COLO668 (cell line): ENCODE results near the gene CHAF1A.
A peak's percentile ranks its signal among the peaks of the same experiment; 100 is the strongest.

ENCODE experiments used
- DNase-seq: peaks from one replicate; lab custom pipeline; 2025; ENCODE audit not compliant: unreplicated experiment; lab: John Stamatoyannopoulos, UW

CHAF1A gene

DNA sequence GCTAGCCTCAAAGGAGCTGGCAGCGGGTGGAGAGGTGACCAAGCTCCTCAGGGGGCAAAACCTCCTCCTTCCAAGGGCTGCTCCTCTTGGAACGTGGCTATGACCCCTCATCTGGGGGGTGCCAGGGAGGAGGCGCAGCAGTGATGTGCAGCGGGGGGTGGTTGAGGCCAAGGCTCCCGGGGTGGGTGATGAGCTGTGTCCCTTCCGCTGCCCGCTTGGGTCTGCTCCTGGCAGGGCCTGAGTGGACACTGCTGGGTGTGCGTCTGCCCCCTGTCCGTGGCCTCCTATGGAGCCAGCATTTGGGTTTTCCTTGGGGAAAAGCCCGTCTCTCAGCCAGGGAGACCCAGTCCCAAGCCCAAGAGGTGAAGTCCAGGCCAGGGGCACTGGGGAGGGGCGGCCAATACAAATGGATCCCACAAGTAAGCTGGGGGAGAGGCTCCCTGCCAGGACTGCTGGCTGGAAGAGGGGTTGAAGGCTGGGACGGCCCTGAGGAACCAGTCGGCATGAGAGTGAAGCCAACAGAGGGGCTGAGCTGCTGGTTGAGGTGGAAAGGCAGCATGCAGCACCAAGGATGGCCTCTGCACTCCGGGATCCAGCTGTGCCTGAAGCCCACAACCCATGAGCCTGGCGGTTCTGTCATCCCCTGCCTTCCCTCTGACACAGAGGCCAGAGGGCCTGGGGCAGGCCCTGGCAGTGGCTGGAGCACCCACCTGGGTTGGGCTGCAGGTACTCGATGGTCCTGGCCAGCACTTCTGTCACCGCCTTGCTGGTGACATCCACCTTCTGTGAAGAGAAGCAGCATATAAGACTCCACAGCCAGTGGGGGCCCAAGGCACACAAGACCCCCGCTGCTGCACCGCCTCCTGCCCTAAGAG is 36.4 kb upstream of the CHAF1A start:
- no peak for DNase-seq

- DNase-seq: no peak
Observed at GRCh38 chr19:4366666-4367335, 35.6 kb upstream of the CHAF1A start.

- no peak for DNase-seq
Observed at GRCh38 chr19:4367336-4367723, 35.1 kb upstream of the CHAF1A start.

DNA sequence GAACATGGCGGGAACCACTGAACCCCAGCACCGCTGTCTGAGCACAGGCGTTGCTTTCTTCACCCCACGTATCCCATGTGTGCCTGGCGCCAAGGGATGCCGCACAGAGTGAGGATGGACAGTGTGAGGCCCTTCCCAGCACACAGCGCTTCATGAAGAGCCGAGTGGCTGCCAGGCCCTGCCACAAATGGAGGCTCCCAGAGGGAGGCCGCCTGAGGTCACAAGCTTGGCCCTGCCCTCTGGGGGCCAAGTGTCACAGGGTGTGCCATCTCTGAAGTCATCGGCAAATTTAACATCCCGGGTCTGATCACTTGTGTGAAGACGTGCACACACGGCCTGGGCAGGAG is 34.7 kb upstream of the CHAF1A start:
- no peak for DNase-seq

- no peak for DNase-seq
Observed at GRCh38 chr19:4368128-4368820, 34.2 kb upstream of the CHAF1A start.

GRCh38 chr19:4369109-4369887 is 33.1 kb upstream of the CHAF1A start:
- DNase-seq: peak; percentile 43

GRCh38 chr19:4369888-4370260 is 32.6 kb upstream of the CHAF1A start:
- DNase-seq: peak; percentile 30

DNA sequence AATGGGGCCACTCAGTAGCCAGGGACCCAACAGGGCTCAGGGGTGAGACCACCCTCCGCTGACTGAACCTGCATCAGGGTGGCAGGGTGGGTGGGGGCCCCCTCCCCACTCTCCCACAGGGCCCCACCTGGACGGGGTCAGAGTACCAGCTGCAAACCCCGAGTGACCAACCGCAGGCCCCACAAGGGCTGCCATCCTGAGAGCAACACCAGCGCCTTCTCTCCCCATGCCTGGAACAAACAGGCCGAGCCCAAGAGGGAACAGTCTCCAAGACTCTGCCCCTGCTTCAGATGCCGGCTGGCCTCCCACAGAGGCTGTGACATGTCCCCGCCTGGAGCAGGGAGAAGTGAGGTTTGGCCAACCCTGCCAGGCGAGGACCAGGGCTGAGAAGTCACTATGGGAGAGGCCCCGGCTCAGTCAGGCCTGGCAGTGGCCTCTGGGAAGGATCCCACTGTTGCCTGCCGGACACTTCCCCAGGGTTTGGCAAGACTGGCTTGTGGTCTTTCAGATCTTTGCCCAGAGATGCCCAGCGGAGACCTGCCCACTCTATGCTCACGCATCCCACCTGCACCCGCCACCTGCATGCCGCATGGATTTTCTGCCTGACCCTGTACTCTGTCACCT is 31.9 kb upstream of the CHAF1A start:
- no peak for DNase-seq

DNA sequence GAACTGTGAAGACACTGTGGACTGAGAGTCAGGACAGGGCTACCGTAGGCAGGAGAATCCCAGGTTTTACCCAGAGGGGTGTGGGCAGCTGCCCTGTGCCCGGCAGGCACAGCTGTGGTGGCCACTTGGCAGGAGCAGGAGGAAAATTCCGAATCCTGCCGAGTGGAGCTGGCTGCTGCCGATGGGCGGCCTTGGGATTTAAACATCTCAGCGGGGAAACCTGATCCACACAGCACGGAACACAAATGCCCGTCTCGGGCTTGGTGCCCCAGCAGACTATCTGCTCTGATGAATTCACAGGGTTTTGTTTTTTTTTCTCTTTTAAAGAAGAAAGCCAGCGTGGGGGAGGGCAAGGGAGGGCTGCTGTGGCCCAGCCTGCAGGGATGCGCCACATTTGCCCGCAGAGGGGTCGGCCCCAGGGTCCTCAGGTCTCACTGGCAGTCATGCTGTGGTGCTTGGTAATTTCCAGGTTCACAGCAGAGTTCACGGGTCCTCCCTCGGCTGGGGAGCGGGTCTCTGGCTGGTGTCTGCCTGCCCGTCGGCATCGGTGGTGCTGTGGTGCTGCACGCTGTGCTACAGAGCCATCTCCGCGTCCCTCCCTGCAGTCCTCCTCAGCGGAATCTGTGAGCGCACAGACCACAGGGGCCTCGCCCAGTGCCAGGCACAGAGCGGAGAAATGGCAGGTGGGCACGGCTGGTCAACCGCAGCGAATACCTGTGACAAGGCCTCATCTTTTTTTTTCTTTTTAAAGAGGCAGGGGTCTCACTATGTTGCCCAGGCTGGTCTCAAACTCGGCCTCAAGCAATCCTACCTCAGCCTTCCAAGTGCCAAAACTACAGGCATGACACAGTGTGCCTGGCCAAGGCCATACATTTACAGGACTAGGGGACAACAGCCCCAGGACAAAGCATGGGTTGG is 30.9 kb upstream of the CHAF1A start:
- no peak for DNase-seq

- DNase-seq: no peak
Observed at GRCh38 chr19:4372165-4373012, 30.1 kb upstream of the CHAF1A start.

GRCh38 chr19:4373013-4373367 is 29.4 kb upstream of the CHAF1A start:
- DNase-seq: no peak

DNA sequence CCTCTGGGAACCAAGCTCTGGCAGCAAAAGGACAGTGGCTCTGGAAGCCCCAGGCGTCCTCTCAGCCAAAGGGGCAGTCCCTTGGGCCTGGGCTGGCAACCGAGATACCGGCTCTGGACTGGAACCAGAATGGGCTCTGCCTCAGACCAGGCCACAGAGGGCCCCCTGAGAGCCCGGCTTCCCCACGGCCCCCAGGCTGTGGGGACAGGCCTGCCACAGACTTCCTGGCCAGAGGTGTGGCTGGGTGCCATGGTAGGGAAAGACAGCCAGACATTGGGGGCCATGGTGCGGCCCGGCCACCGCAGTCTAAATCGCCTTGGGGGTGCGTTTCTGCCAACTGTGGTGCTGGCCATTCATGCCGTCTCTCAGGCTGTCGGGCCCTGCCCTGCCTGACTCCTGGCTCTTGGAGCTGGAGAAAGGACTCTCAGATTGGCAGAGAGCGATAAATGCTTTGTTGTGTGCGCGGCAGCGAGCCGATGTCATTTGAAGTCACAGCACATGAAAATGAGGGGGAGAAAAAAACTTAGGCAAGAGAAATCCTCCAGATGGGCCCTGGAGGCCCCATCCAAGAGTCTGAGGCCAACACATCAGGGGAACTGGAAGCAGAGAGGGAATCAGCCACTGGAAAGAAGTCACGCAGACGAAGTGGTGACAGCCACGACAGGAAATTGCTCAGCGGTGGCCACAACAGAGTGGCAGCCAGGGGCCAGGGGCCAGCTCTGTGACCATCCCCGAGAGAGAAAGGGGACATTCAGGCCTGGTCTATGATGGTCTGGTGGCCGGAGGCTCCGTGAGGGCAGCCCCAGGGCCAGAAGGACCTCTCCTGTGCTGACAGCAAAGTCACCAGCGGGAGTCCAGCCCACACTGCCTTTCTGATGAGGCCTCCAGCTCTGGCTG is 28.6 kb upstream of the CHAF1A start:
- DNase-seq: no peak

DNA sequence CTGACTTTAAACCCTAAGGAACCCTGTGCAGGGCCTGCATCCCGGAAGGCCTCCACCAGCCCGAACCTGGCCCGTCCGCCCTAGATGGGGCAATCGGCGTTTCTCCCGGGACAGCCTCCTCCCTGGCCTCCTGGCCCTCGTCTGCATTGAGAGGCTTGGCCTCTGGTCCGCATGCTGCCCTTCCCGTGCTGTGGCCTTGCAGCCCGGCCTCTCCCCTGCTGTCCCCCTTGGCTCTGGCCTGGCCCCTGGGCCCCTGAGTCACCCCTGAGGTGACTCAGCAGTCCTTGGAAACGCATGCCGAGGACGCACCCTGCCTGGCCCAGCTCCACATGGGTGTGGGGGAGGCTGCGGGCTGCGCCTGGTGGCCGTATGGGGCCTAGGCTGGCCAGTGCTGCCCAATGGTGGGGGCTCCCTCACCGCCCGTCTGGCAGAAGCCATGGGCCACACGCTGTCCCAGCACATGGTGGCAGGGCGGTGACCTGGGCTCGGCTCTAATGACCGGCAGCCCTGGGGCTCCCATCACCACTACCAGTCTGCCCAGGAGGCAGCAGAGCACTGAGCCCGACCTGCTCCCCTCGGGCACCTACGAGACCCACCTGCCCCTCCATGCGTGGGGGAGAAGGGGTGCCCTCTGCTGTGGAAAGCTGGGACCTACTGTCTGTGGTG is 27.8 kb upstream of the CHAF1A start:
- DNase-seq: peak; percentile 54

DNA sequence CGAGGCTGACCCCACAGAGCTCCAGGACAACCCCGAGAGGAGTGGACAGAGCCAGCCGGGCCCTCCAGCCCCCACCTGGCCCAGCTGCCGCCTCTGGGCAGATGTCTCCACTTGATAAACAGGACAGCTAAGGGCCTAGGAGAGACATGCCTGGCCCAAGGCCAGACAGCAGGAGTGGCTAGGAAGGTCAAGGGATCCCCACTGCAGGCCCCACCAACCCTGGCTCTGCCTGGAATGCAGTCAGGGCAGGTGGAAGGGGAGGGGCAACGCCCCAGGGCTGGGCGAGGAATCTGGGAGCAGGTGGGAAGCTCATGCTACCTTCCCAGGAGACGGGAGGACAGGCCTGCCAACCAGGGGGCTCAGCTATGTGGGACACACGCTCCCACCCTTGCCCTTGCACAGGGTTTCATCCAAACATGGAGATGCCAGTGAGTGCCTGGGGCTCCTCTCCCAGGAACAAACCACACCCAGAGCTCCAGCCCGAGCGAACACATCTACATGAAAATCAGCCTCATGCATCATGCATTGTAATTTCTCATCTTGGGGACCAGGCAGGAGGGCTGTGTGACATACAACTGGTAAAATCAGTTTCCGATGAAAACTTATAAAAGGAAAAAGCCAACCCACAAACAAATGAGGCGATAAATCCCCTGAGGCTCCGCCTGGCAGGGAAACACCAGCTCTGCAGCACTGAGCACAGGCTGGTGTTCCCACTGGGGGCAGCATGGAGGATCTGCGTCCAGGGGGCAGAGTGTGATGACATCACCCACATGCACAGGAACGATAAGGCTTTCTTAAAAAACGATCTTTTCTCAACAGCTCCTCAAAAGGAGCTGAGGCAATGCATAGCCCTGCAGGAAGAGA is 27.0 kb upstream of the CHAF1A start:
- peak; percentile 88 for DNase-seq

GRCh38 chr19:4376028-4376670 is 26.3 kb upstream of the CHAF1A start:
- peak; percentile 69 for DNase-seq

DNA sequence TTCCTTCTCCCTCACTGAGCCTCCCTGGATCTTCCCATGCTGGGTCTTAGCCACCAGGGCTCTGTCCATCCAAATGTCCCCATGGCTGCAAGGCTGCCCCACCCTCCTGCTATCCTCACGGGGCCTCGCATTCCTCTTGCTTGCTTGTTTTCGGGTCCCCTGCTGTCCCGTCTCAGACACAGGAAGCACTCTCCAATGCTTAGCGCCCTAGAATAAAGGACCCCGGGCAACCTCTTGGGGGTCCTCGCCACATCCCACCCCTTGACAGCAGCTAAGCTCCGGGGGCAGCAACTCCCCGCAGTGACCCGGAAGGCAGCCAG is 25.8 kb upstream of the CHAF1A start:
- DNase-seq: no peak
